ENCODE measurements around the gene NIN. TPM values are rescaled to one million over a fixed set of nuclear protein-coding genes. Genes with fewer than 3 reads are reported as not detected.

The NIN gene
- total RNA-seq, 1 donor from 2014 or later = 25.2 TPM

DNA sequence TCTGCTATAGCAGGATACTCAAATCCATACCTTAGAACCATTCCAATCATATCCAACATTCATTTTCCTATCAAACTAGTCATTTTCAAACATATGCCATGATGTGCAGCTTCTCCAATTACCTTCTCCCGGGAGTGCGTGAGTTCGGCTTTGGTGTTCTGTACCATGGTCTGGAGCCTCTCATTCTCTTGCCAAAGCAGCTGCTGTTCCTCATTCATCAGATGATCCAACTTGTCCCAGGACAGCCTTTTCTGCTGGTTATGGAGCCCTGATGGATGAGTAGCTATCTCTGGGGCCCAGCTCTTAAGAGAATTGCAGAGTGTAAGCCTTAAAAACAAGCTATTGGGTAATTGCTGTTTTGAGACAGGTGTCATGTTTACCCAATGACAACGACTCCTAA, 91.8 kb downstream of the NIN start:
- TF ChIP-seq, protein P1, sequence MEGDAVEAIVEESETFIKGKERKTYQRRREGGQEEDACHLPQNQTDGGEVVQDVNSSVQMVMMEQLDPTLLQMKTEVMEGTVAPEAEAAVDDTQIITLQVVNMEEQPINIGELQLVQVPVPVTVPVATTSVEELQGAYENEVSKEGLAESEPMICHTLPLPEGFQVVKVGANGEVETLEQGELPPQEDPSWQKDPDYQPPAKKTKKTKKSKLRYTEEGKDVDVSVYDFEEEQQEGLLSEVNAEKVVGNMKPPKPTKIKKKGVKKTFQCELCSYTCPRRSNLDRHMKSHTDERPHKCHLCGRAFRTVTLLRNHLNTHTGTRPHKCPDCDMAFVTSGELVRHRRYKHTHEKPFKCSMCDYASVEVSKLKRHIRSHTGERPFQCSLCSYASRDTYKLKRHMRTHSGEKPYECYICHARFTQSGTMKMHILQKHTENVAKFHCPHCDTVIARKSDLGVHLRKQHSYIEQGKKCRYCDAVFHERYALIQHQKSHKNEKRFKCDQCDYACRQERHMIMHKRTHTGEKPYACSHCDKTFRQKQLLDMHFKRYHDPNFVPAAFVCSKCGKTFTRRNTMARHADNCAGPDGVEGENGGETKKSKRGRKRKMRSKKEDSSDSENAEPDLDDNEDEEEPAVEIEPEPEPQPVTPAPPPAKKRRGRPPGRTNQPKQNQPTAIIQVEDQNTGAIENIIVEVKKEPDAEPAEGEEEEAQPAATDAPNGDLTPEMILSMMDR (IDR thresholded peaks at IDR 0.05) = no peak
- H3K36me3 ChIP-seq = peaks cover 23 to 50% of the 10 kb centered on the region in 2 donors
- H3K4me1 ChIP-seq = peaks cover 0 to 3% of the 10 kb centered on the region in 2 donors
- H3K27me3 ChIP-seq = no peaks in the 10 kb centered on the region
- peak overlapping the region; percentile 38 to 80 for H3K27ac ChIP-seq
- no peak for DNase-seq (ENCODE audit: low spot score in 2 of 2)
- intact Hi-C loops (cut with DNase I) = no loop called here
- no peaks in the 10 kb centered on the region for H3K9me3 ChIP-seq
- H3K4me3 ChIP-seq = no peak overlapping the region

DNA sequence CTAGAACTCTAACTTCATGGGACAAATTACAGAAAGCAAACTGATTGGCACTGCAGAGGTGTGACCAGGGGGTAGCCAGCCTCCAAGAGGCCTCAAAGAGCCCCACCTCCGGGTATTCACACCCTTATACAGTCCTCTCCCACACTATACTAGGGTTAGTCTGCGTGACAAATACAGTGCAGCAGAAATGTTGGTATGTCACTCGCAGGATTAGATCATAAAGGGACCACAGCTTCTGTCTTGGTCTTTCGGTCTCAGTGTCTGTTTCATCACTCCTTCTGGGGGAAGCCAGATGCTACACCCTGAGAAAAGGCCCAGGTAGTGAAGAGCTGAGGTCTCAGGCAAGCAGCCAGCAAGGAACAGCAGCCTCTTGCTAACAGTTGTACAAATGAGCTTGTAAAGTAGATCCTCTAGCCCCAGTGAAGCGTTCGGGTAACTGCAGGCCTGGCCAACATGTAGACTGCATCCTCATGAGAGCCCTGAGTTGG, 94.0 kb downstream of the NIN start:
- TF ChIP-seq, protein P1 (IDR thresholded peaks at IDR 0.05) = no peak
- DNase-seq (ENCODE audit: low spot score in 2 of 2) = no peak
- H3K27me3 ChIP-seq = no peaks in the 10 kb centered on the region
- no peak overlapping the region for H3K4me3 ChIP-seq
- intact Hi-C loops (cut with DNase I) = no loop called here
- H3K27ac ChIP-seq = no peak overlapping the region
- peaks cover 0 to 3% of the 10 kb centered on the region in 2 donors for H3K4me1 ChIP-seq
- peaks cover 13 to 42% of the 10 kb centered on the region in 2 donors for H3K36me3 ChIP-seq
- H3K9me3 ChIP-seq = no peaks in the 10 kb centered on the region

DNA sequence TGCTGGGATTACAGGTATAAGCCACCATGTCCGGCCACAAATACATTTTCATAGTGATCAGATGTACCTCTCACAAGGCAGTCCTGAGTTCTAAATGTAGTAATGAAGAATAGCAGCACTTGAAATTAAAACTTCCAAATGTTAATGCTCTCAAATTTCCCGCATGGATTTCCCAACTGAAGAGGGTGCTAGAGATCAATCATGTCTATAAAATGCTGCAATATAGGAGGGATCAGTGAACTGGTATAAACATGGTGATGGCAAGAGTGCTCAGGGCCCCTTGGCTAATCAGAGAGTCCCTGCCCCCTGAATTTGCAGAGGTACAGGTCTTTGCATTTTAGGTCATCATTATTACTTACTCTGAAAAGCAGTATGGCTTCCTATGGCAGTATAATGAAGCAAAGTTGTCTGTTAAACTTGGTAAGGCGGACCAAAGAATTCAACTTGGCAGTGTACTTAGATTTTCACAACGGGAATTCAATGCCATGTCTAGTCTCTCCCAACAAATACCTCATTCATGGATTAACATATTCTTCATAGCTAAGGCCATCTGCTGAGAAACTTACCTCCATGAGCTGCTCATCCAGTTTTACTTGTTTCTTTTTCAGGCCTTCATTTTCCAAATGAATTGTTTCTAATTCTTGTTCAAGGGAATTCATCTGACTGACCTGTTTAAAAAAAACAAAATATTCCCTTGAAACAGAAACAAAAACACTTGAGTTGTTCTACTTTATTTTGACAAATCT, 95.8 kb downstream of the NIN start:
- intact Hi-C loops (cut with DNase I) = no loop called here
- TF ChIP-seq, protein P1 (IDR thresholded peaks at IDR 0.05) = peak in 1 of 3 experiments; percentile 18
- no peak for DNase-seq (ENCODE audit: low spot score in 2 of 2)
- H3K4me3 ChIP-seq = no peak overlapping the region
- no peaks in the 10 kb centered on the region for H3K27me3 ChIP-seq
- H3K4me1 ChIP-seq = no peaks in the 10 kb centered on the region
- H3K27ac ChIP-seq = no peak overlapping the region
- no peaks in the 10 kb centered on the region for H3K9me3 ChIP-seq
- H3K36me3 ChIP-seq = peaks cover 13 to 52% of the 10 kb centered on the region in 2 donors

DNA sequence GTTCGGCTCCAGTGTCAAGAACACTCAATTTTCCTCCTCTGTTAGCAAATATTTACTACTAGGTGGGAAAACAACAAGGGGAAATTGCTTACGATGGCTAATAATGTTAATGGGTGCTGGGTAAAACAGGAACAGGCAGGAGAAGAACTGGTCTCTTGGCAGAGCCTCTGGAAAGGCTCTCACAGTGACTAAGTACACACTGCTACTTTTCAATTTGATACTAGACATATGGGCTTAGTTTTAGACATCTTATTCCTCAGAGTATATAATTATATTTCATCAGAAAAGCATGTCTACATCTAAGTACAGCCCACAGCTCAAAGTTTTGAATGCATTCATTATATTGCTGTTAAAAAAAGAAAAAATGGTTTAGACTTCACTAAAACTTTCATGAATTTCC, 97.5 kb downstream of the NIN start:
- H3K4me3 ChIP-seq = no peak overlapping the region
- TF ChIP-seq, protein P1 (IDR thresholded peaks at IDR 0.05) = no peak
- no peak overlapping the region for H3K27ac ChIP-seq
- H3K27me3 ChIP-seq = no peaks in the 10 kb centered on the region
- no peak for DNase-seq (ENCODE audit: low spot score in 2 of 2)
- no peaks in the 10 kb centered on the region for H3K9me3 ChIP-seq
- intact Hi-C loops (cut with DNase I) = no loop called here
- peaks cover 26 to 65% of the 10 kb centered on the region in 2 donors for H3K36me3 ChIP-seq
- H3K4me1 ChIP-seq = no peaks in the 10 kb centered on the region

DNA sequence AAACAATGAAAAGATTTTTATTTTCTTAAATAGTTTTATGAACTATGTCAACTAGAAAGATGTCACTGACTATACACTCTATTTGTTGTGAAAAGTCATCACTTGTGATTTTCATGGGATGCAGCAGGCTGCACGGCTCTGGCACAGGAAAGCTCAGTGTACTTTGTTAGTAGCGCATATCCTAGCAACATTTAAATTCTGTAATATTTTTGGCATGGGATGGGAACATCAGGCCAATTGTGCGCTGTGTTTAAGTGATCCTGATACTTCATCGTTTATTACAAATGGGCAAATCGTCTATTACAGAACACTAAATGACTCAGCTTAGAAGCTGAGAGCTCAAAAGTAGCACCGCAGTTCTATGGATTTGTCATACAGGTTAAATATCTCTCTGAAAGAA, 102.1 kb downstream of the NIN start:
- no peak overlapping the region for H3K4me3 ChIP-seq
- TF ChIP-seq, protein P1 (IDR thresholded peaks at IDR 0.05) = no peak
- H3K4me1 ChIP-seq = no peaks in the 10 kb centered on the region
- H3K36me3 ChIP-seq = peaks cover 49 to 72% of the 10 kb centered on the region in 2 donors
- no peak for DNase-seq (ENCODE audit: low spot score in 2 of 2)
- intact Hi-C loops (cut with DNase I) = no loop called here
- no peak overlapping the region for H3K27ac ChIP-seq
- H3K27me3 ChIP-seq = no peaks in the 10 kb centered on the region
- no peaks in the 10 kb centered on the region for H3K9me3 ChIP-seq

All from ascending aorta (tissue), 2 donors.